ENCODE results near the gene SERTAD3.
A peak's percentile ranks its signal among the peaks of the same experiment; 100 is the strongest.
"Not testable (repeated sequence)": the region's sequence is repeated elsewhere in the genome, so short reads cannot be mapped to it uniquely, and the experiment has no call there.

The SERTAD3 gene

DNA sequence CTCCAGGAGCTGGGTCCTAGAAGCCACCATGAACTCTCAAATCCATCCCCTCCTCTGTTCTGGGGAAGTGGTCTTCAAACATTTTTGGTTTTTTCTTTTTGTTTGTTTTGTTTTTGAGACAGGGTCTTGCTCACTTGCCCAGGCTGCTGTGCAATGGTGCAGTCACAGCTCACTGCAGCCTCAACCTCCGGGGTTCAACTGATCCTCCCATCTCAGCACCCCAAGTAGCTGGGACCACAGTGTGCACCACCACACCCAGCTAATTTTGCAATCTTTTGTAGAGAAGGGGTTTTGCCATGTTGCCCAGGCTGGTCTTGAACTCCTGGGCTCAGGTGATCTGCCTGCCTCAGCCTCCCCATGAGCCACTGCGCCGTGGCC, 14.5 kb upstream of the SERTAD3 start:
- DNase-seq (ENCODE audit: low read depth, low spot score), result no peak

DNA sequence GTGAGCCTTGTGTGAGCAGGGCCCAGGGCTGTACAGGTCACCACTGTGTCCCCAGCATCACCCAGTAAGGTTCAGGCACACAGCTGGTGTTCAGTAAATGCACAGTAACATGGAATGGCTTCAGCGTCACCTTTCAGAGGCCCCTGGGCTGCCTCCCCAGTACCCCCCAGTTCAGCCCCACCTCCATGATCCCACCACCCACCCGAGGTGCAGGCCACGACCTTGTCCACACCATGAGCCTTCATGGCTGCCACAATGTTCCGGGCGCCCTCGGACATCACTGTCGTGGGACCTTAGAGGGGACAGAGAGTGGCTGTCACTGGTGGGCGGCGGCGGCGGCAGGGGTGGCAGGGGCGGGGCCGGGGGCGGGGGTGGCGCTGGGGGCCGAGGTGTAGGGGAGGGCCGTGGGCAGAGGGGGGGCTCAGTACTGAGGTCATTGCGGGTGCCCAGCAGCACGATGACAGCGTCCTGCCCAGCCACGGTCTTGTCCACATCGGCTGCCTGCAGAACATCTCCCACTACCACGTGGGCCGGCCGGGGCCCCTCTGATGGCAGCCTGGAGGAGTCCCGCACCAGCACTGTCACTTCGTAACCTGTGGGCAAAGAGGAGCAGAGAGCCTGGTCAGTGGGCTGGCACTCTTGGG, 13.9 kb upstream of the SERTAD3 start:
- DNase-seq (ENCODE audit: low read depth, low spot score), result no peak

GRCh38 chr19:40457048-40457447, 12.9 kb upstream of the SERTAD3 start:
- DNase-seq (ENCODE audit: low read depth, low spot score), result no peak

DNA sequence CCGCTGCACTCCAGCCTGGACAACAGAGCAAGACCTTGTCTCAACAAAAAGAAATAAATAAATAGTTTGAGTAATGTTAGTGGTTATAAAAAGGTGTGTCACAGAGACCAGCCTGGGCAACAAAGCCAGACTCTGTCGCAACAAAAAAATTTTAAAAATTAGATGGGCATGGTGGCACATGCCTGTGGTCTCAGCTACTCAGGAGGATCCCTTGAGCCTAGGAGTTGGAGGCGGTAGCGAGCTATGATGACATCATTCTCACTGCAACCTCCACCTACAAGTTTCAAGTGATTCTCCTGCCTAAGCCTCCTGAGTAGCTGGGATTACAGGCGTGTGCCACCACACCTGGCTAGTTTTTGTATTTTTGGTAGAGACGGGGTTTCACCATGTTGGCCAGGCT, 9.8 kb upstream of the SERTAD3 start:
- not testable (repeated sequence) for DNase-seq (ENCODE audit: low read depth, low spot score)

- DNase-seq (ENCODE audit: low read depth, low spot score), result no peak
These were observed 9.1 kb upstream of the SERTAD3 start for GRCh38 chr19:40453151-40453735.

DNA sequence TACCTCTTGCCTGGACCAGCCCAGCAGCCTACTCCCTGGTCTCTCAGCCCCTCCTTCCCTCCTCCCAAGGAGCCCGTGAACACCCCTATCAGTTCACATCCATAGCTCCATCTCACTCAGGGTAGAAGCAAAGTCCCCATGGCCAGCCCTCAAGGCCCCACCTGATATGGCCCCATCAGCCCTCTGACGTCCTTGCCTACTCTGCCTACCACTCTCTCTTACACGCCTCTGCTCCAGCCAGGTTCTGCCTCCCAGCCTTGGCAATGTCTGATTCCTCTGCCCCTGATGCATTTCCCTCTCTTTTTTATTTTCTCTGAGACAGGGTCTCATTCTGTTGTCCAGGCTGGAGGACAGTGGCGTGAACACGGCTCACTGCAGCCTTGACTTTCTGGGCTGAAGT, 7.9 kb upstream of the SERTAD3 start:
- no peak for DNase-seq (ENCODE audit: low read depth, low spot score)

DNA sequence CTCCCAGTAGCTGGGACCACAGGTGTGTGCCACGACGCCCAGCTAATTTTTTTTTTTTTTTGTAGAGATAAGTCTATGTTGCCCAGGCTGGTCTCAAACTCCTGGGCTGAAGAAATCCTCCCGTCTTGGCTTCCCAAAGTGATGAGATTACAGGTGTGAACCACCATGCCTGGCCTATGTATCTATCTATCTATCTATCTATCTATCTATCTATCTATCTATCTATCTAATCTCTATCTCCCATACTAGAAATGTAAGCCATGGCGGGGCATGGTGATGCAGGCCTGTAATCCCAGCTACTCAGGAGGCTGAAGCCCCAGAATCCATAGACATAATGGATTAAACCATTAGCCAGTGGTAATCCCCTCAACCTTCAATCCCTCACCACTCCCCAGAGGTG, 6.5 kb upstream of the SERTAD3 start:
- no peak for DNase-seq (ENCODE audit: low read depth, low spot score)

DNA sequence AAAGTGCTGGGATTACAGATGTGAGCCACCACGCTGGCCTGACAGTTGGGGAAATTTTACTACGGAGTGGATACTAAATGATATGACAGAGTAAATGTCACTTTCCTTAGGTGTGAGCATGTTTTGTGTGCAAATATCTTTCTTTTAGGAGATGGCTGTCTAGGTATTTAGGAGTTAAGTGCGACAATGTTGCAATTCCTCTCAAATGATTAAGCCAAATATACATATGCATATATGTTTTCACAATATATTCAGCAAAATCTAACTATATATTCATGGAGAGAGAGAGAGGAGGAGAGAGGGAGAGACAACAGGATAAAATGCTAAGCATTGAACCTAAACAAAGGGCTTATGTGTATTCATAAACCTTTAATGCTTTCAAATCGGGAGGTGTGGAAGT, 5.4 kb upstream of the SERTAD3 start:
- no peak for DNase-seq (ENCODE audit: low read depth, low spot score)

GRCh38 chr19:40446263-40446784, 2.2 kb upstream of the SERTAD3 start:
- DNase-seq (ENCODE audit: low read depth, low spot score), result no peak

- no peak for DNase-seq (ENCODE audit: low read depth, low spot score)
These were observed 1.7 kb upstream of the SERTAD3 start for GRCh38 chr19:40445780-40446262.

DNA sequence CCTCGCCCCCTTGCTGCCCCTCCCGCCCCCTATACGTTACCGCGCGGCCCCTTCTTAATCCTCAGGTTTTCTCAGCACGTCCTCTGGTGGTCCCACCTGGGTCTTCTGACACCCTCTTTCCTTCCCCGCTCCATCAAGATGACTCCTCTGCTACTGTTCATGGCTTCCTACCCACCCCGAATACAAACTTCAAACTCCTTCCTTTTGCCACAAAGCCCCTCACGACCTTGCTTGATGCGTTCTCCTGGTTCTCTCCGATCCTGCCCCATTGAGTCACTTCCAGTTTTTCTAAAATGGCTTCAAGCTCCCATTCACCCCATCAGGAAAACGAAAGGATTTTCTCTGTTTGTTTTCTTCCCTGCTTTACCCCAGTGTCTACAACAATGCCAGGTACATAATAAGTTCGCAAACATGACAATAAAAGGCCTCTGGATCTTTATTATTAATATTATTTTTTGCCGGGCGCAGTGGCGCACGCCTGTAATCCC, 734 bp upstream of the SERTAD3 start:
- no peak for DNase-seq (ENCODE audit: low read depth, low spot score)

DNA sequence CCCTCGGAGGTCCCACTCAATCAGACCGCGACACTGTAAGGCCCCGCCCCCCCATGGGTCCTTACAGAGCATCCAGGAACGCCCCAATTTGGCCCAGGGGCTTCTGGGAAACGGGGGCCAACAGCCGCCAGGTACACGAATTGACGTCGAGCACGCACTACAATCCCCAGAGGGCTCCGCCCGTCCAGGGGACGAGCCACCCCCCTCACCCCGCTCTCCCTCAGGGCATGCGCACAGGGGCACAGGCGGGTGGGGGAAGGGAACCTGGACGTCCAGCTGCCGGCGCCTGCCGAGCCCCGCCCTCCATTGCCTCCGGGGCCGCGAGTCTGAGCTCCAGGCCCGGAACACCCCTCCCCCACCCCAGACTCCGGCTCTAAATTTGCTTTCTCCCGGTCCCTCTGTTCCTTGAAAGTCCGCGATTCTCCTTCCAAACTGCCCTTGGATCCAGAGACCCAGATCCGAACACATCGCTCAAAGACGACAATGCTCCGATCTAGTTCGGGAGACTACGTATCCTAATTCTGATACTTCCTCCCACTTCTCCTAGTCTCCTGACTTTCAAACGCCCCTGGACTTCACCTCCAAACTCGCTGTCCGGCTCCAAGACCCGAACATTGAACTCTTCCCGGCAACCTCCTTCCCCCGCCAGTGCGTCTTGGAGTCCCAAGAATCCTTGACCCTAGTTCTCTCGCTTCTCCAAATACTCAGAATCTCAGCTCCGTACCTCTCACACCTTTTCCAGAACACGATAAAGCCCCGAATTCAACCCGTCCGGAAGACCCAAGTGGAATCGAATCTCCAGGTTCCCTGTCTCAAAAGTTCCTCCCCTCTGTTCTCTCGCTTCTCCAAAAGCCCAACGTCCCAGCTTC, 770 bp downstream of the SERTAD3 start:
- DNase-seq (ENCODE audit: low read depth, low spot score), result peak; percentile 99

DNA sequence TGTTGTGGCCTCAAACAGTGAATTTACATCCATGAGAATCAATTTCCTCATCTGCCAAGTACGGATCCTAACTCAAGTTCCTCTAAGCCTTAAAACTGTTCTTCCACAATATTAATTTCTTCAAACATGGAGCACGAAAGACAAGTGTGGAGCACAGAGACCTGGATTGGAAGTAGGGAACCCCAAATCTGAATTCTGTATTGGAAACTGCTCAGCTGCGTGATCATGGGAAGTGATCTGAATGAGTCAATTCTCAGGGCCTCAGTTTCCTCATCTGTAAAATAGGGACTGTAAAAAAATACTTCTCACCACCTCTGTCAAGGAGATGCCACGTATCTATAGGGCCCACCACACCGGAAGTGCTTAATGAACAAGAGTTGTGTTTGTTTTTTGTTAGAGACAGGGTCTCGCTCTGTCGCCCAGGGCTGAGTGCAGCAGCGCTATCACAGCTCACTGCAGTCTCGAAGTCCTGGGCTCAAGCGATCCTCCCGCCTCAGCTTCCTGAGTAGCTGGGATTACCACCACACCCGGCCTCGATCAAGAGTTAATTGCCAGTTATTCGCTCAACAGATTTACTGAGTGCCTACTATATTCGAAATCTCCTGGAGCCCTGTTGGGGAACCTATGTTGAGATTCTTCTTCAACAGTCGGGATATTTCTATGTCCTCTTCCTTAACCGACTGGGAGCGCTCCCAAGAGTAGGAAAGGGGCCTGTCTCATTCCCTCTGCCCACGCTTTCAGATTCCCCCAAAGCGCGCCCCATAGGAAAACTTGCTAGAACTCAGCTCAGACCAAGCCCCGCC, 1.6 kb downstream of the SERTAD3 start:
- no peak for DNase-seq (ENCODE audit: low read depth, low spot score)

- no peak for DNase-seq (ENCODE audit: low read depth, low spot score)
These were observed 2.3 kb downstream of the SERTAD3 start for GRCh38 chr19:40441719-40442253.

DNA sequence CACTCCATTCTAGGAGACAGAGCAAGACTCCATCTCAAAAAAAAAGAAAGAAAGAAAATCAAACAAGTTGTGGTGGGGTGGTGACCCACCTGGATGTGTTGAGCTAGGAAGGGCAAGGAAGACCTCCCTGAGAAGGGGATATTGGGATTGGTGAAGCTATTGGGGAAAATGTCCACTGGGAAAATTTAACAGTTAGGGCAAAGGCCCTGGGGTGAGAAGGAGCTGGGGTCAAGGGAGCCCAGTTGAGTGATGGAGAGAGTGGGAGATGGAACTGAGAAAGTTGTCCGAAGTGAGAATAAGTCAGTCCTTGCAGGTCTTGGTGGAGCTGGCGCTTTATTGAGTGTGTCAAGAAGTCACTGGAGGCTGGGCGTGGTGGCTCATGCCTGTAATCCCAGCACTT, 5.9 kb downstream of the SERTAD3 start:
- no peak for DNase-seq (ENCODE audit: low read depth, low spot score)

GRCh38 chr19:40433391-40434216, 10.5 kb downstream of the SERTAD3 start:
- DNase-seq (ENCODE audit: low read depth, low spot score), result peak; percentile 65

GRCh38 chr19:40432760-40433159, 11.4 kb downstream of the SERTAD3 start:
- not testable (repeated sequence) for DNase-seq (ENCODE audit: low read depth, low spot score)

GRCh38 chr19:40431698-40432097, 12.4 kb downstream of the SERTAD3 start:
- no peak for DNase-seq (ENCODE audit: low read depth, low spot score)

- DNase-seq (ENCODE audit: low read depth, low spot score), result not testable (repeated sequence)
These were observed 13.9 kb downstream of the SERTAD3 start for GRCh38 chr19:40430242-40430641.

DNA sequence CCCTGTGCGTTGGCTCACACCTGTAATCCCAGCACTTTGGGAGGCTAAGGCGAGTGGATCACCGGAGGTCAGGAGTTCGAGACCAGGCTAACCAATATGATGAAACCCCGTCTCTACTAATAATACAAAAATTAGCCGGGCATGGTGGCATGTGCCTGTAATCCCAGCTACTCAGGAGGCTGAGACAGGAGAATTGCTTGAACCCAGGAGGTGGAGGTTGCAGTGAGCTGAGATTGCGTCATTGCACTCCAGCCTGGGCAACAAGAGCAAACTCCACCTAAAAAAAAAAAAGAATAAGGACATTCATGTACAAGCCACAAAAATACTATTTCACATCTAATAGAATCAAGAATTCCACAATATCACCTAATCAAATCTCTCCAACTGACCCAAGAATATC, 15.9 kb downstream of the SERTAD3 start:
- not testable (repeated sequence) for DNase-seq (ENCODE audit: low read depth, low spot score)
